GM06990 (cell line): Measurements from ENCODE around the gene SCMH1.

ENCODE experiments used
- DNase-seq: peaks from one replicate; pipeline ENCODE4 v3.0.0-alpha.2; 2011; ENCODE audit not compliant: insufficient read length; ENCODE audit errors: extremely low read depth
- H3K27me3 ChIP-seq: replicated peaks from 2 replicates; pipeline ENCODE4 v1.6.0; 2011; ENCODE audit warnings: low read length; ENCODE audit not compliant: control insufficient read depth, insufficient read depth
- H3K36me3 ChIP-seq: 2 replicates; pipeline ENCODE4 v1.5.1; 2011; ENCODE audit warnings: low read length; ENCODE audit not compliant: control insufficient read depth, insufficient read depth
- H3K4me3 ChIP-seq: replicated peaks from 2 replicates; pipeline ENCODE4 v1.5.1; 2011; ENCODE audit warnings: low read depth, mild to moderate bottlenecking, control low read depth, low read length
- TF ChIP-seq, protein P1 (sequence below): IDR thresholded peaks from 2 replicates; pipeline ENCODE4 v1.5.1; 2011; ENCODE audit warnings: low read length, control low read depth, mild to moderate bottlenecking, inconsistent platforms; ENCODE audit not compliant: insufficient read depth, poor library complexity, severe bottlenecking

SCMH1 gene

DNA sequence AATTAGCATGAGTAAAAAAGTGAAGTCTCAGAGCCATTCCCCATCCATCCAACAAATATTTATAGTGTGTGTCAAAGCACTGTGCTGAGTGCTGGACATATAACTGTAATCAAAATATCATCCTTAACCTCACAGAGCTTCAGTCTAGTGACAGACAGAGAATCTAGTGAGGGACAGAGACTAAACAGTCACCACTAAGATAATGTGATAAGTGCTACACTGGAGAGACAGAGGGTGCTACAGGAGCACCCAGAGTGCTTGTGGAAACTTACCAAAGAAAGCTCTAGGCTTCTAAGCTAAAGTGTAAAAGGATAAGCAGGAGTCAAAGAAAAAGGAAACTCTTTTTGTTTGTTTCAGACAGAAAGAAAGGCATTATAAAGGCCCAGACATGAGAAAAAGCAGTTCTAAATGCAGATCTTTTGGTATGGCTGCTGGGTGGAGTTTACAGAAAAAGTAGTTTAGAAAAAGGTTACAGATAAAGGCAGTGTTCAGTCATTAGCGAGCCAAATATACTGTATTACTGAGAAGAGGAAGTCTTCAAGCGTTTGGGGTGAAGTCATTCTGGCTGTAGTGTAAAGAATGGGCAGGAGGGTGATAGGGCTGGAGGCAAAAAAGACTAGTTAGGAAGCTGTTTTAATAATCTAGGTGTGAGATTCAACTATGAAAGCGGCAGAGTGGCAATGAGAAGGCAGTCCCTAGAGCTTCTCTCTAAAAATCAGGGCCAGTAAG, 83.8 kb downstream of the SCMH1 start:
- Histone ChIP-seq H3K4me3 (no peak overlapping the region), H3K27me3 (no peaks in the 10 kb centered on the region), H3K36me3 (peaks cover 2% of the 10 kb centered on the region)
- DNase-seq: no peak
- TF ChIP-seq, protein P1, sequence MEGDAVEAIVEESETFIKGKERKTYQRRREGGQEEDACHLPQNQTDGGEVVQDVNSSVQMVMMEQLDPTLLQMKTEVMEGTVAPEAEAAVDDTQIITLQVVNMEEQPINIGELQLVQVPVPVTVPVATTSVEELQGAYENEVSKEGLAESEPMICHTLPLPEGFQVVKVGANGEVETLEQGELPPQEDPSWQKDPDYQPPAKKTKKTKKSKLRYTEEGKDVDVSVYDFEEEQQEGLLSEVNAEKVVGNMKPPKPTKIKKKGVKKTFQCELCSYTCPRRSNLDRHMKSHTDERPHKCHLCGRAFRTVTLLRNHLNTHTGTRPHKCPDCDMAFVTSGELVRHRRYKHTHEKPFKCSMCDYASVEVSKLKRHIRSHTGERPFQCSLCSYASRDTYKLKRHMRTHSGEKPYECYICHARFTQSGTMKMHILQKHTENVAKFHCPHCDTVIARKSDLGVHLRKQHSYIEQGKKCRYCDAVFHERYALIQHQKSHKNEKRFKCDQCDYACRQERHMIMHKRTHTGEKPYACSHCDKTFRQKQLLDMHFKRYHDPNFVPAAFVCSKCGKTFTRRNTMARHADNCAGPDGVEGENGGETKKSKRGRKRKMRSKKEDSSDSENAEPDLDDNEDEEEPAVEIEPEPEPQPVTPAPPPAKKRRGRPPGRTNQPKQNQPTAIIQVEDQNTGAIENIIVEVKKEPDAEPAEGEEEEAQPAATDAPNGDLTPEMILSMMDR: no peak

DNA sequence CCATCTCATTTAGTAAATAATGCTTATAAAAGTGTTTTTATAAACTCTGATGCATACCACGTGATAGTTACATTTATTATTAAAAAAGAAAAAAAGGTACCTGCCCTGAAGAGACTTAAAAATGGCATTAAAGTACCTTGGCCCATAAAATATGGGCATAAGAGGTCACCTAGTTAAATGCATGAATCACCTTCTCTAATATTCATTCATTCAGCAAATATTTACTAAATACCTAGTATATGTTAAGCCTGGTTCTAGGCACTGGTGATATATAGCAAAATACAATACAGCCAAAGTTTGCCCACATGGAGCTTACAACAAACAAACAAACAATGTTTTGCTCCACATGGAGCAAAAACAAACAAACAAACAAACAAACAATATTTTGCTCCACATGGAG, 87.0 kb downstream of the SCMH1 start:
- DNase-seq: no peak
- no peaks in the 10 kb centered on the region for H3K27me3 ChIP-seq
- H3K4me3 ChIP-seq: no peak overlapping the region
- TF ChIP-seq, protein P1: no peak
- H3K36me3 ChIP-seq: peaks cover 2% of the 10 kb centered on the region

- TF ChIP-seq, protein P1: no peak
- H3K4me3 ChIP-seq: no peak overlapping the region
- peaks cover 2% of the 10 kb centered on the region for H3K36me3 ChIP-seq
- H3K27me3 ChIP-seq: no peaks in the 10 kb centered on the region
- DNase-seq: no peak
These were observed 88.3 kb downstream of the SCMH1 start for GRCh38 chr1:41153750-41154274.

DNA sequence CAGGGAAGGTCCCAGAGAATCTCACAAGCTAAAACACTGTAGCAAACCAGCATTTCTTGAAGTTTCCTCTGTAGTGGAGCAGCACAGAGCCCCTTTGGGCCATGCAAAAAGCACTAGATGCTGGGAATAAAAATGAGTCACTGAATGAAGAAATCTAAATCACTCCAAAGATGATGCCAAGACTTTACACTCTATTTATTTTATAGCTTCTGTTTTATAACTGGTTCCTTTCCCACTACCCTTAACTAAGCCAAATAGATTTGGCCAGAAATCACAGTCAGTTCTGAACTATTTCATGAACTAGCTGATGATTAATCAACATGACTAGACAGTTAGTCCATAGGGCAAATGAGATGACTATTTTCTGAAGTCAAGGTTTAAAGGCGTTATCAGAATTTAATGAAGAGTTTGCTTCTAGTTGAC, 89.5 kb downstream of the SCMH1 start:
- Histone ChIP-seq H3K4me3 (no peak overlapping the region), H3K36me3 (no peaks in the 10 kb centered on the region; the same call in 1 of the 2 replicates), H3K27me3 (no peaks in the 10 kb centered on the region)
- no peak for DNase-seq
- TF ChIP-seq, protein P1: no peak

GRCh38 chr1:41151846-41152245, 90.3 kb downstream of the SCMH1 start:
- Histone ChIP-seq H3K4me3 (no peak overlapping the region), H3K36me3 (no peaks in the 10 kb centered on the region; the same call in 1 of the 2 replicates), H3K27me3 (no peaks in the 10 kb centered on the region)
- TF ChIP-seq, protein P1: no peak
- DNase-seq: no peak
